HEK293 (cell line): ENCODE data around the gene RNF43.

Experiments used
- CTCF ChIA-PET: fragments of 350-600 bp; formaldehyde crosslinking; extraction: SDS; loops from one replicate; lab custom pipeline; 2021; ENCODE audit warnings: antibody characterized with exemption; lab: Yijun Ruan, JAX
- POLR2A ChIA-PET: fragments of 300-600 bp; formaldehyde crosslinking; extraction: SDS; loops from one replicate; lab custom pipeline; 2020; ENCODE audit warnings: antibody characterized with exemption, inconsistent platforms; lab: Yijun Ruan, JAX
- H3K27ac ChIP-seq: fragments of 200-500 bp; sonication (Bioruptor generic); 2 replicates; pipeline ENCODE4 v1.5.1; 2014; ENCODE audit warnings: low read depth, low read length, control low read depth, inconsistent platforms; ENCODE audit errors: extremely low read depth
- H3K36me3 ChIP-seq, 2 experiments: fragments of 200-500 bp in 1 of 2; sonication (Bioruptor generic) in 1 of 2; 1 replicate in 1 of 2; 2 replicates in 1 of 2; pipeline ENCODE4 v1.5.1; 2014 to 2017; ENCODE audit warnings: inconsistent platforms in 2 of 2, low read length in 2 of 2; ENCODE audit not compliant: control insufficient read depth in 2 of 2, insufficient read depth in 1 of 2
- H3K4me1 ChIP-seq: fragments of 200-500 bp; sonication (Bioruptor generic); 2 replicates; pipeline ENCODE4 v1.5.1; 2014; ENCODE audit warnings: mild to moderate bottlenecking, low read length, inconsistent platforms; ENCODE audit not compliant: control insufficient read depth, insufficient read depth
- H3K4me3 ChIP-seq: 2 replicates; pipeline ENCODE4 v1.5.1; 2011; ENCODE audit warnings: low read depth, mild to moderate bottlenecking, control low read depth, low read length, moderate library complexity
- H3K9me3 ChIP-seq: fragments of 200-500 bp; sonication (Bioruptor generic); 2 replicates; pipeline ENCODE4 v1.5.1; 2014; ENCODE audit warnings: low read depth, low read length, inconsistent platforms; ENCODE audit not compliant: control insufficient read depth, insufficient read depth
- GLI2 ChIP-seq: fragments of 450-650 bp; formaldehyde crosslinking; IDR thresholded peaks from 2 replicates; pipeline ENCODE4; 2017; ENCODE audit warnings: missing biosample characterization, missing genetic modification characterization, low read depth, borderline replicate concordance
- KLF16 ChIP-seq: fragments of 450-650 bp; formaldehyde crosslinking; IDR thresholded peaks from 2 replicates; pipeline ENCODE4 v1.5.1; 2017; ENCODE audit warnings: missing biosample characterization, missing genetic modification characterization
- KLF17 ChIP-seq: fragments of 450-650 bp; formaldehyde crosslinking; IDR thresholded peaks from 2 replicates; pipeline ENCODE4 v1.5.1; 2016; ENCODE audit warnings: missing biosample characterization, missing genetic modification characterization
- OSR2 ChIP-seq: fragments of 450-650 bp; formaldehyde crosslinking; IDR thresholded peaks from 2 replicates; pipeline ENCODE4 v1.5.1; 2016; ENCODE audit warnings: missing biosample characterization, missing genetic modification characterization
- ZBTB1 ChIP-seq: fragments of 450-650 bp; formaldehyde crosslinking; IDR thresholded peaks from 2 replicates; pipeline ENCODE4 v1.5.1; 2016; ENCODE audit warnings: missing biosample characterization, missing genetic modification characterization
- ZBTB11 ChIP-seq: fragments of 450-650 bp; formaldehyde crosslinking; conservative IDR thresholded peaks from 2 replicates; pipeline ENCODE4 v1.5.1; 2016; ENCODE audit warnings: low read depth, missing biosample characterization, missing genetic modification characterization
- ZBTB17 ChIP-seq: fragments of 450-650 bp; formaldehyde crosslinking; IDR thresholded peaks from 2 replicates; pipeline ENCODE4 v1.5.1; 2016; ENCODE audit warnings: missing biosample characterization, missing genetic modification characterization
- ZBTB6 ChIP-seq: fragments of 450-650 bp; formaldehyde crosslinking; IDR thresholded peaks from 2 replicates; pipeline ENCODE4 v1.5.1; 2017; ENCODE audit warnings: missing biosample characterization, missing genetic modification characterization
- ZBTB7A ChIP-seq: fragments of 450-650 bp; formaldehyde crosslinking; IDR thresholded peaks from 2 replicates; pipeline ENCODE4 v1.5.1; 2016; ENCODE audit warnings: low read depth, missing biosample characterization, missing genetic modification characterization
- ZFP3 ChIP-seq: fragments of 450-650 bp; formaldehyde crosslinking; IDR thresholded peaks from 2 replicates; pipeline ENCODE4 v1.5.1; 2016; ENCODE audit warnings: low read depth, missing biosample characterization, missing genetic modification characterization
- ZFP37 ChIP-seq: fragments of 450-650 bp; formaldehyde crosslinking; IDR thresholded peaks from 2 replicates; pipeline ENCODE4 v1.5.1; 2016; ENCODE audit warnings: missing biosample characterization, missing genetic modification characterization
- ZNF157 ChIP-seq: fragments of 450-650 bp; formaldehyde crosslinking; IDR thresholded peaks from 2 replicates; pipeline ENCODE4 v1.5.1; 2016; ENCODE audit warnings: missing biosample characterization, missing genetic modification characterization
- ZNF248 ChIP-seq: fragments of 450-650 bp; formaldehyde crosslinking; IDR thresholded peaks from 2 replicates; pipeline ENCODE4 v1.5.1; 2017; ENCODE audit warnings: missing biosample characterization, missing genetic modification characterization
- ZNF26 ChIP-seq: fragments of 450-650 bp; formaldehyde crosslinking; IDR thresholded peaks from 2 replicates; pipeline ENCODE4 v1.5.1; 2016; ENCODE audit warnings: missing biosample characterization, missing genetic modification characterization
- ZNF350 ChIP-seq: fragments of 450-650 bp; formaldehyde crosslinking; IDR thresholded peaks from 2 replicates; pipeline ENCODE4 v1.5.0; 2017; ENCODE audit warnings: missing biosample characterization, mild to moderate bottlenecking, missing genetic modification characterization
- ZNF354C ChIP-seq: fragments of 450-650 bp; formaldehyde crosslinking; IDR thresholded peaks from 2 replicates; pipeline ENCODE4 v1.5.1; 2016; ENCODE audit warnings: missing biosample characterization, missing genetic modification characterization, low read depth, borderline replicate concordance
- ZNF514 ChIP-seq: fragments of 450-650 bp; formaldehyde crosslinking; IDR thresholded peaks from 2 replicates; pipeline ENCODE4 v1.5.1; 2016; ENCODE audit warnings: missing biosample characterization, missing genetic modification characterization
- ZNF560 ChIP-seq: fragments of 450-650 bp; formaldehyde crosslinking; IDR thresholded peaks from 2 replicates; pipeline ENCODE4 v1.5.1; 2017; ENCODE audit warnings: missing biosample characterization, missing genetic modification characterization, borderline replicate concordance
- ZNF610 ChIP-seq: fragments of 450-650 bp; formaldehyde crosslinking; IDR thresholded peaks from 2 replicates; pipeline ENCODE4 v1.5.1; 2016; ENCODE audit warnings: missing biosample characterization, missing genetic modification characterization, borderline replicate concordance
- ZNF658 ChIP-seq: fragments of 450-650 bp; formaldehyde crosslinking; IDR thresholded peaks from 2 replicates; pipeline ENCODE4; 2016; ENCODE audit warnings: missing biosample characterization, missing genetic modification characterization
- ZNF785 ChIP-seq: fragments of 450-650 bp; formaldehyde crosslinking; IDR thresholded peaks from 2 replicates; pipeline ENCODE4 v1.5.1; 2016; ENCODE audit warnings: missing biosample characterization, missing genetic modification characterization
- TF ChIP-seq, protein P1 (sequence below): fragments of 450-650 bp; formaldehyde crosslinking; IDR thresholded peaks from 2 replicates; pipeline ENCODE4 v1.5.0; 2017; ENCODE audit warnings: missing biosample characterization, missing genetic modification characterization, borderline replicate concordance

Gene RNF43

DNA sequence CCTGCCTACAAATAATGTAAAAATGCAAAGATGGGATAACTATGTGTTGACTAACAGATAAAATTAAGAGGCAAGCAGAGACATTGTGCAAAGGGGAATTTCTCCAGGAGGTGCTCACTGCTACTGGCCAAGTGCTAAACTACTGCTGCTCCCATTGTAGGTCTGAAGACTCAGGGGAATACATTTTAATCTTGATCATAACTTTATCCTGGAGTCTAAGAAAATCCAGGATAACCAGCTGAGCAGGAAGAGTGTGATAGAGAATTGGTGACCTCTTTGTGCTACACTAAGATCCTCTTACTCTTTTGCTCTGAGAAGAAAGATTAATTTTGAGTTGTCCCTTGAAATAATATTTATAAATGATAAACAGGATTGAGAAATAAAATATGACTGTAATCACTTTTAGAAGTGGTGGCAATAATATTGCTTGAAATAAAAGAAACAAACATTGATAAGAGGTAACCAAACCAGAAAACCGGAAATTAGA, 5.9 kb downstream of the RNF43 start:
- Histone ChIP-seq H3K36me3 (no peaks in the 10 kb centered on the region; a peak in 1 of 3 replicates), H3K4me1 (peaks cover 34% of the 10 kb centered on the region), H3K4me3 (no peak overlapping the region), H3K9me3 (no peaks in the 10 kb centered on the region), H3K27ac (no peak overlapping the region)
- CTCF ChIA-PET: interaction anchor here (0.8 to 1.1 kb wide), 2 partner anchors 23 to 28 kb away, joined by 3 read pairs; no protein-coding TSS in a partner anchor
- POLR2A ChIA-PET: interaction anchor here (1.3 kb wide), 1 partner anchor 59 kb away, joined by 3 read pairs; the partner anchor contains the start of gene SUPT4H1
- TF ChIP-seq ZFP37 (no peak), OSR2 (tag by site-specific recombination) (0 out of 2 replicates have a peak, but pooled peaks have one; percentile 58), ZBTB17 (tag by site-specific recombination) (peak; percentile 72), ZBTB6 (tag by site-specific recombination) (no peak)

GRCh38 chr17:58410714-58411407, 6.5 kb downstream of the RNF43 start:
- TF ChIP-seq ZNF157 (no peak), ZNF350 (tag by site-specific recombination) (no peak), GLI2 (tag by site-specific recombination) (no peak), ZNF610 (tag by site-specific recombination) (no peak), ZBTB7A (tag by site-specific recombination) (no peak), KLF17 (tag by site-specific recombination) (no peak), ZFP3 (tag by site-specific recombination) (no peak), ZBTB11 (no peak), ZNF26 (tag by site-specific recombination) (no peak), ZNF248 (tag by site-specific recombination) (no peak), ZNF658 (tag by site-specific recombination) (no peak), KLF16 (tag by site-specific recombination) (no peak), ZNF560 (tag by site-specific recombination) (no peak), ZBTB1 (tag by site-specific recombination) (no peak), ZNF354C (tag by site-specific recombination) (no peak), ZNF514 (no peak), ZNF785 (tag by site-specific recombination) (no peak)
- TF ChIP-seq, protein P1, sequence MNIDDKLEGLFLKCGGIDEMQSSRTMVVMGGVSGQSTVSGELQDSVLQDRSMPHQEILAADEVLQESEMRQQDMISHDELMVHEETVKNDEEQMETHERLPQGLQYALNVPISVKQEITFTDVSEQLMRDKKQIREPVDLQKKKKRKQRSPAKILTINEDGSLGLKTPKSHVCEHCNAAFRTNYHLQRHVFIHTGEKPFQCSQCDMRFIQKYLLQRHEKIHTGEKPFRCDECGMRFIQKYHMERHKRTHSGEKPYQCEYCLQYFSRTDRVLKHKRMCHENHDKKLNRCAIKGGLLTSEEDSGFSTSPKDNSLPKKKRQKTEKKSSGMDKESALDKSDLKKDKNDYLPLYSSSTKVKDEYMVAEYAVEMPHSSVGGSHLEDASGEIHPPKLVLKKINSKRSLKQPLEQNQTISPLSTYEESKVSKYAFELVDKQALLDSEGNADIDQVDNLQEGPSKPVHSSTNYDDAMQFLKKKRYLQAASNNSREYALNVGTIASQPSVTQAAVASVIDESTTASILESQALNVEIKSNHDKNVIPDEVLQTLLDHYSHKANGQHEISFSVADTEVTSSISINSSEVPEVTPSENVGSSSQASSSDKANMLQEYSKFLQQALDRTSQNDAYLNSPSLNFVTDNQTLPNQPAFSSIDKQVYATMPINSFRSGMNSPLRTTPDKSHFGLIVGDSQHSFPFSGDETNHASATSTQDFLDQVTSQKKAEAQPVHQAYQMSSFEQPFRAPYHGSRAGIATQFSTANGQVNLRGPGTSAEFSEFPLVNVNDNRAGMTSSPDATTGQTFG (tag by site-specific recombination): no peak
- Histone ChIP-seq H3K4me3 (no peak overlapping the region), H3K9me3 (no peaks in the 10 kb centered on the region), H3K36me3 (no peaks in the 10 kb centered on the region; a peak in 1 of 3 replicates), H3K4me1 (peaks cover 40% of the 10 kb centered on the region), H3K27ac (no peak overlapping the region)
- CTCF ChIA-PET: interaction anchor here (0.8 to 1.1 kb wide), 2 partner anchors 22 to 27 kb away, joined by 3 read pairs; no protein-coding TSS in a partner anchor
- POLR2A ChIA-PET: interaction anchor here (1.2 to 1.3 kb wide), 2 partner anchors 58 to 59 kb away, joined by 3 to 11 read pairs; partner anchors contain the start of gene SUPT4H1
